ENCODE results near the gene DENND5A. TPM values are rescaled to one million over a fixed set of nuclear protein-coding genes. Genes with fewer than 3 reads are reported as not detected.

DENND5A gene
- total RNA-seq, 2 donors from 2014 or later, result 22.1 to 31.3 TPM

- no peaks in the 10 kb centered on the region for H3K4me1 ChIP-seq
- H3K27me3 ChIP-seq, result no peaks in the 10 kb centered on the region
- ATAC-seq (no peak), DNase-seq (no peak)
- H3K9me3 ChIP-seq, result no peaks in the 10 kb centered on the region
- H3K4me3 ChIP-seq, result no peak overlapping the region
- H3K27ac ChIP-seq, result no peak overlapping the region
- H3K36me3 ChIP-seq (replicated peaks in 1 of 2; ENCODE audit: insufficient read depth in 1 of 2, low read depth in 2 of 2), result peaks cover 0 to 13% of the 10 kb centered on the region in 2 donors
- TF ChIP-seq POLR2A (IDR thresholded peaks at IDR 0.05) (no peak), CTCF (IDR thresholded peaks at IDR 0.05) (no peak)
- 91 to 92% methylated on average over 2 of the region's 2 CpGs for WGBS, 2 donors
- intact Hi-C loops (cut with DNase I), result no loop called here
Measured at GRCh38 chr11:9207229-9207628, 57.9 kb downstream of the DENND5A start.

GRCh38 chr11:9206496-9206895, 58.7 kb downstream of the DENND5A start:
- Histone ChIP-seq H3K4me3 (no peak overlapping the region), H3K36me3 (replicated peaks in 1 of 2; ENCODE audit: insufficient read depth in 1 of 2, low read depth in 2 of 2) (peaks cover 0 to 13% of the 10 kb centered on the region in 2 donors), H3K4me1 (no peaks in the 10 kb centered on the region), H3K27me3 (no peaks in the 10 kb centered on the region), H3K9me3 (no peaks in the 10 kb centered on the region), H3K27ac (no peak overlapping the region)
- DNase-seq (no peak), ATAC-seq (no peak)
- intact Hi-C loops (cut with DNase I), result no loop called here
- no peak for TF ChIP-seq CTCF (IDR thresholded peaks at IDR 0.05)
- no peak for TF ChIP-seq POLR2A (IDR thresholded peaks at IDR 0.05)
- 79 to 87% methylated on average over 2 of the region's 2 CpGs for WGBS, 2 donors

GRCh38 chr11:9203691-9204311, 61.3 kb downstream of the DENND5A start:
- intact Hi-C loops (cut with DNase I), result no loop called here
- Histone ChIP-seq H3K27me3 (no peaks in the 10 kb centered on the region), H3K4me3 (no peak overlapping the region), H3K4me1 (no peaks in the 10 kb centered on the region), H3K27ac (no peak overlapping the region), H3K36me3 (replicated peaks in 1 of 2; ENCODE audit: insufficient read depth in 1 of 2, low read depth in 2 of 2) (peaks cover 0 to 13% of the 10 kb centered on the region in 2 donors), H3K9me3 (no peaks in the 10 kb centered on the region)
- ATAC-seq (no peak), DNase-seq (no peak)
- peak in 1 of 7 experiments; percentile 9 for TF ChIP-seq CTCF (IDR thresholded peaks at IDR 0.05)
- TF ChIP-seq POLR2A (IDR thresholded peaks at IDR 0.05), result no peak
- WGBS, 2 donors, result 85 to 90% methylated on average over 12 of the region's 12 CpGs

- H3K4me3 ChIP-seq, result no peak overlapping the region
- ATAC-seq, result no peak
- TF ChIP-seq POLR2A (IDR thresholded peaks at IDR 0.05) (no peak), CTCF (IDR thresholded peaks at IDR 0.05) (no peak)
- intact Hi-C loops (cut with DNase I), result no loop called here
- WGBS, 2 donors, result 91 to 100% methylated on average over 3 of the region's 3 CpGs
- no peak for DNase-seq
- H3K36me3 ChIP-seq (replicated peaks in 1 of 2; ENCODE audit: insufficient read depth in 1 of 2, low read depth in 2 of 2), result peaks cover 0 to 13% of the 10 kb centered on the region in 2 donors
- H3K4me1 ChIP-seq, result no peaks in the 10 kb centered on the region
- H3K27me3 ChIP-seq, result no peaks in the 10 kb centered on the region
- no peaks in the 10 kb centered on the region for H3K9me3 ChIP-seq
- H3K27ac ChIP-seq, result no peak overlapping the region
Measured at GRCh38 chr11:9201372-9202162, 63.6 kb downstream of the DENND5A start.

Data from body of pancreas (tissue), 4 donors.